ENCODE results near the gene NCKAP5.

DNA sequence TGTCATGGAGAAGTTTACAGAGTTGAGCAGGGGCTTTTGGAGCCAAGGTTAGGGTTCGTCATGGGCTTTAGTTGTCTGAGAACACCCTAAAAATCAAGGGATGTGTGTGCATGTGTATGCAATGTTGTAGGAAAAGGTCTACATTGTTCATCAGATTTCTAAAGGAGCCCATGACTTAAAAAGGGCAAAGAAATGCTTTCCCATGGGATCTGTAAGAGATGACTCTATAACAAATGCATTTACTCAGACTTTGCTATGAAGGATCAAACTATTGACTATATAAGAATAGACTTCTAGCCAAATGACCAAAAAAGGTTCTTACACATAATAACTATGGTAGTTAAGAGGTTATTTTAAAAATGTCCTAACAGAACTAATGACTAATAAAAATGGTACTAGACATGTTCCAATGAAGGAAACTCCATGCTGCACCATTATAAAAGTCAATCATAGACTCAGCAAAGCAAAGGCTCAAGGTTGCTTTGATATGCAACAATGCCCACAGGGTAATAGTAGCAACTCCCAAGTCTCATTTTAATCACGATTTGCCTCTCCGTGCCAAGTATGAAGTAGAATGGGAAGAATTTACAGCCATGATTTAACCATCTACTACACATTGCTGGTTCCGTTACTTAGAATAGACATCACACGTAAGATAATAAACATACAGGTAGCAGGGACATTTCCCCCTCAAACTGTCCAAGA, 158.5 kb downstream of the NCKAP5 start:
- TF ChIP-seq HDGF (IDR thresholded peaks at IDR 0.05; ENCODE audit: borderline replicate concordance) (no peak), FOXM1 (IDR thresholded peaks at IDR 0.05; ENCODE audit: borderline replicate concordance) (no peak), SUZ12 (IDR thresholded peaks at IDR 0.05) (no peak), SP1 (IDR thresholded peaks at IDR 0.05) (no peak), L3MBTL2 (conservative IDR thresholded peaks at IDR 0.05) (no peak), CTBP1 (IDR thresholded peaks at IDR 0.05; ENCODE audit: borderline replicate concordance) (no peak), ELF4 (IDR thresholded peaks at IDR 0.05) (no peak), BHLHE40 (IDR thresholded peaks at IDR 0.05; ENCODE audit: borderline replicate concordance) (no peak), LEF1 (IDR thresholded peaks at IDR 0.05; ENCODE audit: borderline replicate concordance) (no peak), ZNF384 (IDR thresholded peaks at IDR 0.05) (no peak), NFRKB (IDR thresholded peaks at IDR 0.05) (no peak)
- TF ChIP-seq, protein P1, sequence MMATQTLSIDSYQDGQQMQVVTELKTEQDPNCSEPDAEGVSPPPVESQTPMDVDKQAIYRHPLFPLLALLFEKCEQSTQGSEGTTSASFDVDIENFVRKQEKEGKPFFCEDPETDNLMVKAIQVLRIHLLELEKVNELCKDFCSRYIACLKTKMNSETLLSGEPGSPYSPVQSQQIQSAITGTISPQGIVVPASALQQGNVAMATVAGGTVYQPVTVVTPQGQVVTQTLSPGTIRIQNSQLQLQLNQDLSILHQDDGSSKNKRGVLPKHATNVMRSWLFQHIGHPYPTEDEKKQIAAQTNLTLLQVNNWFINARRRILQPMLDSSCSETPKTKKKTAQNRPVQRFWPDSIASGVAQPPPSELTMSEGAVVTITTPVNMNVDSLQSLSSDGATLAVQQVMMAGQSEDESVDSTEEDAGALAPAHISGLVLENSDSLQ (IDR thresholded peaks at IDR 0.05): no peak

Measured in HEK293T (cell line).